Hindlimb muscle (tissue), 1 donor: ENCODE data around the gene PTOV1. TPM values are rescaled to one million over a fixed set of nuclear protein-coding genes. Genes with fewer than 3 reads are reported as not detected.

Experiments
- DNase-seq: peaks from one replicate; pipeline ENCODE4 v3.0.0-alpha.2; 2013
- polyA plus RNA-seq: library from polyadenylated mRNA; unstranded; fragments of 120-200 nt; gene quantifications from one replicate; pipeline ENCODE4 v1.2.1, GENCODE V29; 2013; ENCODE audit not compliant: insufficient read length

PTOV1 gene
- polyA plus RNA-seq, 1 donor: 254 TPM

DNA sequence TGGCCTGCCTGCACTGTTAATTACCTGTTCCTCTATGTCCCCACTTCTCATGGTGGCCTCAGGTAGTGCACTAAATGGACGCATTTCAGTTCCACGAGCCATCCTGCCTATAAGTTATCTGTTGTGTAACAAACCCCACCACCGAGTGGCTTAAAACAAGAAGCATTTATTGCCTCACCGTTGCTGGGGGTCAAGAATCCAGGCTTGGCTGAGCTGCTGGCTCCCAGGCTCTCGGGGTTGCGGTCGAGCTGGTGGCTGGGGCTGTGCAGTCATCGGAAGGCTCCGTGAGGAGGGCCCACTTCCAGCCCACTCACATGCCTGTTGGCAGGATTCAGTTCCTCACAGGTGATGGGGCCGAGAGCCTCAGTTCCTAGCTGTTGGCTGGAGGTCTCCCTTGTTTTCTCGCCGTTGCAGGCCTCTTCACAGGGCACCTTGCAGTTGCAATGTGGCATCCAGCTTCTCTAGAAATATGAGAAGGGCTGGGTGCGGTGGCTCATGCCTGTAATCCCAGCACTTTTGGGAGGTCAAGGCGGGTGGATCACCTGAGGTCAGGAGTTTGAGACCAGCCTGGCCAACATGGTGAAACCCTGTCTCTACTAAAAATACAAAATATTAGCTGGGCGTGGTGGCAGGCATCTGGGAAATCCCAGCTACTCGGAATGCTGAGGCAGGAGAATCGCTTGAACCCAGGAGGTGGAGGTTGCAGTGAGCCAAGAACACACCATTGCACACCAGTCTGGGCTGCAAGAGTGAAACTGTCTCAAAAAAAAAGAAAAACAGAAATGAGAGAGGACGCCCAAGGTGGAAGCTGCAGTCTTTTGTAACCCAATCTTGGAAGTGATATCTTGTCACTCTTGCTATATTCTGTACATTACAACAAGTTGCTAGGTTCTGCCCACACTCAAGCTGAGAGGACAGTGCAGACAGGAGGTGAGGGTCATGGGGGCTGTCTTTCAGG, 6.5 kb upstream of the PTOV1 start:
- no peak for DNase-seq

DNA sequence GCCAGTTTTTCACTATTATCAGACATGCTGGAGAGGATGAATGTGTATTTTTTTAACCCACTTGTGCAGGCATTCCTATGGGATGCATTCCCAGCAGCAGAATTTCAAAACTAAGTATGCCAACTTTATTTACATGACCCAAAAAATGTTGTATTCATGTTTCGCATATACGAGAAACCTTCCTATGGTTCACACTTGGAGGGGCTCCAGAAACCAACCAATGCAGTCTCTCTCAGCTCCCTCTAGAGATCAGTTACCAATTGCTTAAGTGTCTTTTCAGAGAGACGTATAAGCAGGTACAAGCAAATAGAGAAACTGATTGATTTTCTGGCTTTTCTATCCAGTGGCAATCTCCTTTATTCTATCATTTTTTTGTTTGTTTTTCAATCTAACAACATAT, 5.5 kb upstream of the PTOV1 start:
- DNase-seq: no peak

DNA sequence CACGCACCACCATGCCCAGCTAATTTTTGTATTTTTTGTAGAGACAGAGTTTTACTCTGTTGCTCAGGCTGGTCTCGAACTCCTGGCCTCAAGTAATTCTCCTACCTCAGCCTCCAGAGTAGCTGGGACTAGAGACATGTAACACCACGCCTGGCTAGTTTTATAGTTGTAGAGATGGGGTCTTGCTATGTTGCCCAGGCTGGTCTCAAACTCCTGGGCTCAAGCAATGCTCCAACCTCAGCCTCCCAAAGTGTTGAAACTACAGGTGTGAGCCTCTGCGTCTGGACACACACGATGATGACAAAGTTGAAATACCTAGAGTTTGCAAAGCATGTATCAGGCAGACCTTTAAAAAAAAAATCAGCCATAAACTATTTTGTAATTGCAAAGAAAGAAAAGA, 4.6 kb upstream of the PTOV1 start:
- no peak for DNase-seq

DNA sequence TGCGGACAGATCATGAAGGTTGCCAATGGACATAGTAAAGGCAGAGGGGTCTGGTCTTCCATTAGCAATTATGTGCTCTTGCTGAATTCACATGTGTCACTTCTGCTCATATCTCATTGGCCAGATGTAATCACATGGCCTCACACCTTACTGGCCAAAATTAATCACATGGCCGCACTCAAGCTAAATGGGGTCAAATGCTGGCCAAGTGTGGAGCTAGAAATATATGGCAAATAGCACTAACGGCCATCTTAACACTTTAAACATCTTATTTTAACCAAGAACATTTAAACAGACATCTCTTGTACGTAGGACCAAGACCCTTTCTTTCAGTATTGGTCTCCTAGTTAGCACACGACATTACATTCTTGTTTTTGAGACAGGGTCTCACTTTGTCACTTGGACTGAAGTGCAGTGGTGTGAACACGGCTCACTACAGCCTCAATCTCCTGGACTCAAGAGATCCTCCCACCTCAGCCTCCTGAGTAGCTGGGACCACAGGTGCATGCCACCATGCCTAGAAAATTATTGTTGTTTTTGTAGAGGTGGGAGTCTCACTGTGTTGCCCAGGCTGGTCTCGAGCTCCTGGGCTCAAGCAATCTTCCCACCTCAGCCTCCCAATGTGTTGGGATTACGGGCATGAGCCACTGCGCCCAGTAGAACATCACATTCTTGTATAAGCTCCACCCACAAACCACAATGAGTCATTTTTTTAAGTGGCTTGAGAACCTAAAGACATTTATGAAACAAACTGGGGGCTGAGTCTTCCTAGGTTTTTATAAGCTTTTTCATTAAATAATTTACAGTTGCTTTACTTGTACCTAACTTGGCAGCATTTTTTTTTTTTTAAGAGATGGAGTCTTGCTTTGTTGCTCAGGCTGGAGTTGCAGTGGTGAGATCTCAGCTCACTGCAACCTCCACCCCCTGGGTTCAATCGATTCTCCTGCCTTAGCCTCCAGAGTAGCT, 2.9 kb upstream of the PTOV1 start:
- no peak for DNase-seq

DNA sequence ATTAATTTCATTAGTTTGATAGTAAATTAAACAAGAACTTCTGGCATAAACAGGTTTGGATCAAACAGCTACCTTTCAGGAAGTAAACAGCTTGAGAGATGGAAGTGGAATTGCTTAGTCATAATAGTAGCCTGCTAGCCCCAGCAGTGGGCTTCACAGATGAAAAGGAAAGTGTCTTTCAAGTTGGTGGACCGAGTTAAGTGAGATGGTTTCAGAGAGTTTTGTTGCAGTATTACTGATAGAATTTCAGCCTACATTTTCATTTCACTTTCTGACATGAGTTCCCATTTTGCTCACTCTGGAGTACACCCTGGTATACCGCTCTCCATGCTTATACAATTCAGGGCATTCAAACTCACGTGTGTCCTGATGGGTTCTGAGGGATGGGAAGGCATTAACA, 2.0 kb upstream of the PTOV1 start:
- DNase-seq: no peak

DNA sequence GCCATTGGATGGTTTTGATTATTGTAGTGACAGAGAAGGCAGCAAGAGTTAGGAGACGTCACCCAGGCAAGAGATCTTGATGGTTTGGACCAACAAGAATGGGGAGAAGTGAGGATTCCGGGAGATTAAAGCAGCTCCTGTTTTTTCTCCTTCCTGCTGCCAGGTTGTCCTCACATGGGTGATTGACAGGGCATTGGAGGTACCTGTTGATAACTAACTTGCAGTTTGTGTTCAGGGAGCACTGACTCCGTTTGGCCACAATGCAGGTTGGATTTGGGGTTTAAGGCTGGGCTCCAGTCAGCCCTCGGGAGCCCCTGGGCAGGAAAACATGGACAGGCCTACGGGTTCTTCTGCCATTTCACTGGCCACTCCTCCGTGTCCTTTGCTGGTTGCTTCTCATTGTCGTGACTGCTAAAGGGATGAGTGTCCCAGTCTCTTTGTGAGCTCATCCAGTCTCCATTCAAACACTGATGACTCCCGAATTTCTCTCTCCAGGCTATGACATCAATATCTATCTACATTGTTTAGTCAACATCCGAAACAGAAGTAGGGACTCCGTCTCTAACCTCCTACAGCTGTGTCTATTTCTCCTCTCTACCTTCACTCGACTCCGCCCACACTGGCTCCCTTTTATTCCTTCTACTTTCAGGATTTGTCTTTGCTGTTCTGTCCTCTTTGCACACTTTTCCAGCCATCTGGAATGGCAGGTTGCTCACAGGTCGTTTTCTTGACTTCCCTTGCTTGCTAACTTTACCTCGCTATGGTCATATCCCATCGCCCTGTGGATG, 1.3 kb upstream of the PTOV1 start:
- DNase-seq: no peak

DNA sequence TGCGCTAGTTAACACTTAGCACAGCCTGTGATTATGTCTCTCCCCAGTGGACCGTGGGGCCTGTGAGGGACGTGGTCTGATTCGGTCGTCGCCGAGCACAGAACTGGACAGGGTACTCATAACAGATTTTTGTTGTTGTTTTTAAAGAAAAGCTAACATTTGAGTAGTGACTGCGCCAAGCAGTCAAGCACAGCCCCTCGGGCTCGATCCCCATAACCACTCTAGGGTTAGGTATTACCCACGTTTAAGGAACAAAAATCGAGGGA, 805 bp upstream of the PTOV1 start:
- DNase-seq: no peak

DNA sequence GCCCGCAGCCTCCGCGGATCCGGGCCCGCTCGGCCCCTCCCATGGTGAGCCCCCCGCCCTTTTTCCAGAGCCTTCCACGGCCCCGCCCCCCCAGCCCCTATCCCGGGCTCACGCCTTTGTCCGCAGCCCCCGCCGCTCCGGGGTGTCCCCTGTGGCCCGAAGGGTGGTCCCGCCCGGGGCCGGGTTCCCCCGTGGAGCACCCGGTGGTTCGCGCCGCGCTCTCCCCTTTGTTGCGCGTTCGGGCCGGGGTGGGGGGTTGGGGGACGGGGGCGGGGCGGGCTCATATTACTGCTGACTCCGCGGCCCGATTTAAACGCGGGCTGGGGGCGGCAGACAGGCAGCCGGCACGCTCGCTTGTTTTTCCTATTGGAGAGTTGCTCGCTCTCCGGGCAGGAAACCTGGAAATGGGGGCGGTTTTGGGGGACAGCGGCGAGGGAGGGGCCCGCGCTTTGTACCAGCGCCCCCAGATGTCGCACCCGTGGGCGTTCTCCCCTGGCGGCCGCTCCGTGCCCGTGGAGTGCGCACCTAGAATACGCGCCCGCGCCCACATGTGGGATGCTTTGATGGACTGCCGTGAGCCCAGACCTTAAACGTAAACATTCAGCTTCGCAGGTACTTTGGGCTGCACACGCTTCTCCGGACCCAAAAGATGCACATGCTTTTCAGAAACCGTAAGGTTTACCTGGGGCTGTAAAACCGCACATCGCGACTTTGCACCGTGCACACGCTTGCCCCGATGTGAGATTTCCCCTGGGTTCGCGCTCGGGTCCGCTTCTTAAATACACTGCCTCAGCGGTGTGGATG, 699 bp downstream of the PTOV1 start:
- peak; percentile 46 for DNase-seq

DNA sequence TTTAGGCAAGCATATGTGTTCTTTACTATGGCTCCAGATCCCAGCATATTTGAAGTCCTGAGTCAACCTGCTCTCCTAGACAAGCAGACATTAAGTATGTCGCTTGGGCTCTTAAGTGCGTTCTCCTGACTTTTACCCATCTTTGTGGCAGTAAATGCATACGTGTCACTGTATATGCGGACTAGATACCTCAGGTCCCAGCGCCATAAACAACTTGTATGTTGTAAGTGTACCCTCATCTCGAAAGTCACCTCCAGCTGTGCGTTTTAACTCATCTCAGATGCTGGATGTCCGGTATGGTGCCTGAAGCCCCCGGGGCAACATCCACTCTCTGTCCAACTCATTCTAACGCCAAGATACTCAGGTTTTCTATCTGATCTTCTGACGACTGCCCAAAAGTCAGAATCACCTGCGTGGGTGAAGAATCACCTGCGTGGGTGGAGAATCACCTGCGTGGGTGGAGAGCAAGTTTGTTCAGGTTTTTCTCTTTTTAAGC, 1.7 kb downstream of the PTOV1 start:
- no peak for DNase-seq

DNA sequence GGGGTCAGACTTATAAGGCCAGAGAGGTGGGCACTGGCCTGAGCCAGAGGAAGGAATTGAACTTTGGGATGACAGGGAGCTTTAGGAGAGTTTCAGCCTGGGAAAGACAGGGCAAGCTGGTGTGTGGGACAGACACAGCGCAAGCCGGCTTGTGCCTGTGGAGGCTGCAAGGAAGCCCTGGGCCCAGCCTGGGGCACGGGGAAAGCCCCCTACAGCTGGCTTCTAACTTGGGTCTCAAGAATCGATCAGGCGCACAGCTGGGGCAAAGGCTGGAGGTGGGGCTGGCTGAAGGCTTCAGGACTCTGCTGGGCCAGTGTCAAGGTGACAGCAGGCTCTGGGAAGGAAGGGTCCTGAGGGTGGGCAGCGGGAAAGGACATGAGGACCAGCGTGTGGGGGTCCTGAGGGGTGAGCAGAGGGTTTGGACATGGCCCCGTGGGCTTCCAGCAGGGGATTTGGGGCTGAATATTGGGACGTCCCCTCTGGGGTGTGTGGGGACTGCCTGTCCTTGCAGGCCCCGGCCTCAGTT, 3.0 kb downstream of the PTOV1 start:
- DNase-seq: no peak

DNA sequence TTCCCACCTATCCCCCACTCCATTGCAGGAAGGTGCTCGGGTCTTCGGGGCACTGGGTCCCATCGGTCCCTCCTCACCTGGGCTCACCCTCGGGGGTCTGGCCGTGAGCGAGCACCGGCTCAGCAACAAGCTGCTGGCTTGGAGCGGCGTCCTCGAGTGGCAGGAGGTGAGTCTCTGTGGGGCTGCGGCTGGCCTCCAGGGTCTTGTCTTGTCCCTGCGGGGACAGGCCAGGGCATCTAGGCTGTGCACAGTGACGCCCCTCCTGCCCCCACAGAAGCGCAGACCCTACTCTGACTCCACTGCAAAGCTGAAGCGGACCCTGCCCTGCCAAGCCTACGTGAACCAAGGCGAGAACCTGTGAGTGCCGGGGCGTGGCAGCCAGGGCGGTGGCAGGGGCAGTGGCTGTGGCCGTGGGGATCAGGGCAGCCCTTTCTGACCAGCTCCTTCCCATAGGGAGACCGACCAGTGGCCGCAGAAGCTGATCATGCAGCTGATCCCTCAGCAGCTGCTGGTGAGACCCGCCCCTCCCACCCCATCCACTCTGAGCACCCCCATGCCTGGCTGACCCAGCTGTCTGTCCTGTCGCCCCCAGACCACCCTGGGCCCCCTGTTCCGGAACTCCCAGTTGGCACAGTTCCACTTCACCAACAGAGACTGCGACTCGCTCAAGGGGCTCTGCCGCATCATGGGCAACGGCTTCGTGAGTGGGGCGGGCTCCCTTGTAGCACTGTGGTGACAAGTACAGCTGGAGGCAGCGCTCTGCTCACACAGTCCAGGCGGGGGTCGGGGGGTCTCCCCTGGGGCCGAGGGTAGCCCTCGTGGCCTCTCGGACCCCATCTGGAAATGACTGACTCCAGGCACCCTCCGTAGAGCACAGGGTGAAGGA, 3.7 kb downstream of the PTOV1 start:
- DNase-seq: no peak

DNA sequence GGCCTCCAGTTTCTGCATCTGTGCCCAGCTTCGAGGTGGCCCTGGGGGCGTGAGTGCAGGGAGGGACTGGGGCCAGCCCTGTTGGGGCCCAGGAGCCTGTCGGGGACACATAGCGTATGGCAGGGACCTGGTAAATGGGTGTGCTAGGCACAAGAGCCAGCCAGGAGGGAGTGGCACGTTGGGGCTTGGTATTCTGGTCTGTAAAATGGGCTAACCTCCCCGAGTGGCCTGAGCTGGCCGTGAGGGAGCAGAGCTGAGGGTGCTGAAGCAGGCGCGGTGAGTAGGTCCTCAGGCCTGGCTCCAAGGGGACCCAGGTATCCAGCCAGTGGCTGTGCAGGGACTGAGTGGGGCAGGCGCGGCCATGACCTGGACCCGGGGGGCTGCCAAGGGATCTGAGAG, 4.3 kb downstream of the PTOV1 start:
- no peak for DNase-seq

DNA sequence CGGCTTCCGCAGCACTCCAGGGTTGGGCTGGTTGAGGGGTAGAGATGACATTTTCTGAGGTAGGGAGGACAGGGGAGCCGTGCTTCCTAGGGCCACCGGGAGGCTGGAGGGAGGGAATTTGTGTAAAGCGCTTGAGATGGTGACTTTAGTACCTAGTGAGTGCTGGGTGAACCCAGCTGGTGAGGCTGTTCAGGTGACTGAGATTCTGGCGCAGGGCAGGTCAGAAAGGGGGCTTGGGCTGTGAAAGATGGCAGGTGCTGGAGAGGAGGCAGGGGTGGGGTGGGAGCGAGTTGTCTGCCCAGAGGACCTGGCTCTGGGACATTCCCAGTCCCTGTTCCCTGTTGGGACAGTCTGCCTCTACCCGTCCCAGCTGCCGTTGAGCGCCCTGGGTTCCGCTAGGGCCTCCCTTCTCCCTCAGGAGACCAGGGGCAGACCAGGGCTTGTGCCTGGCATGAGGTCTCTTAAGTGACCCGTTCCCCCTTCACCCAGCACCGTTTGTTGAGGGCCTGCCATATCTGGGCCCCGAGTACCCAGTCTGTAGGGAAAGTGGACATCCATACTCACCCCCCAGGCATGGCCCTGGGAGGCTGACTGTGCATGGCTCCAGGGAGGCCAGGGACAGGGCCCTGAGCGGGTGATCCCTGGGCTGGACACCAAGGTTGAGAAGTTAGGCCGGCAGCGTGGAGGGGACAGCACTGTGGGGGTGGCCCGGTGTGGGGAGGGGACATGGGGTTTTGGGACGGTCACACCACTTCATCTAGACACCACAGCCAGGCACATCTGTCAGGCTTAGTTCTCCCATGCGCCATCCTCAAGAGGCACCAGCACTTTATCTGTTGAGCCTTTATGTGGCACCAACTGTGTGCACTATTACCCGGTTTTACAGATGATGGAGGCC, 5.0 kb downstream of the PTOV1 start:
- no peak for DNase-seq

DNA sequence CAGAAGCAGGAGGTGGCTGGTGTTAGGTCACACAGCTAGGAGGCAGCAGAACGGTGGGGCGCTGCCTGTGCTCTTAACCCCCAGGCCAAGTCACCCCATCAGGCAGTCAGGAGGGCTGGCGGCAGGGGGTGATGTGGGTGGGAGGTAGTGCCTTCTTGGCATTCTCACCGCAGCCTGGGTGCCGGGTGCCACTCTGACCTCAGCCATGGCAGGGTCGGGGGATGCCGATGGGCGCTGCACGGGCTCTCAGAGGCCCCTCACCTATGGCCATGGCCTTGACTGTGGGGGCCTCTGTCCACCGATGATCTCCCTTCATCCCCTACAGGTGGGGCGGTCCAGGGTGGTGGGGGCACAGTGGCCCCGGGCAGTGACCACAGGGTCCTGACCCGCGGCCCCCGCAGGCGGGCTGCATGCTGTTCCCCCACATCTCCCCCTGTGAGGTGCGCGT, 5.6 kb downstream of the PTOV1 start:
- DNase-seq: no peak

DNA sequence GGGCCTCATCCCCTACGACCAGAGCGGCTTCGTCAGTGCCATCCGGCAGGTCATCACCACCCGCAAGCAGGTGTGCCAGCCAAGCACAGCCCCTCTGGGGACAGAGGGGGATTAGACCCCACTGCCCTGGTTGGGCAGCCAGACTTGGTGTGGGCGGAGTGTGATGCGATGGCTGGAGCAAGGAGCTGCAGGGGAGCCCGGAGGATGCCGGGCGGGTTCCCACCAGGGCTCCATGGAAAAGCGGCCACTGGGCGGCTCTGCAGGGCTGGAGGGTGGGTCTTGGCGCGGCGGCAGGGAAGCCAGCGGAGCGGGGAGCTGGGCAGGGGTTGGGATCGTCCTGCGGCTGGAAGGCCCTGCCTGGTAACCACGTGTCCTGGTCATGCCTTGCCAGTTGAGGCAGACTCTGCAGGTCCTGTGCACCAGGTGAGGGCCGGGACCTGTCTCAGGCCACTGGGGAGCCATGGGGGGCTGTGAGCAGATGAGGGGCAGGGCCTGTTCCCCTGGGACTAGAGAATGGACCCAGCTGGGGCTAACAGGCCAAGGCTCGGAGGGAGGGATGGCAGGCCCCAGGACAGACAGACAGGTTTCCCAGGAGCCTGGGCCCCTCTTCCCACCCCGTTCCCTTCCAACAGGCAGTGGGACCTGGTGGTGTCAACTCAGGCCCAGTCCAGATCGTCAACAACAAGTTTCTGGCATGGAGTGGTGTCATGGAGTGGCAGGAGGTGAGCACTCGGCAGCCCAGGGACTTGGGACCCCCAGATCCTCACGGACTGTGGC, 6.3 kb downstream of the PTOV1 start:
- no peak for DNase-seq

DNA sequence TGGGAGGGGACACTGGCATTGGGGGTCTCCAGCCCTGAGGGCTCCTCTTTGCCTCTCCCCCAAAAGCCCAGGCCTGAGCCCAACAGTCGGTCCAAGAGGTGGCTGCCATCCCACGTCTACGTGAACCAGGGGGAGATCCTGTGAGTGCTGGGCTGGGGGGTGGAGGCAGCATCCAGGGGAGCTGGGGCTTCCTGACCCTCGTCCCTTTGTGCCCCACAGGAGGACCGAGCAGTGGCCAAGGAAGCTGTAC, 6.8 kb downstream of the PTOV1 start:
- DNase-seq: no peak

DNA sequence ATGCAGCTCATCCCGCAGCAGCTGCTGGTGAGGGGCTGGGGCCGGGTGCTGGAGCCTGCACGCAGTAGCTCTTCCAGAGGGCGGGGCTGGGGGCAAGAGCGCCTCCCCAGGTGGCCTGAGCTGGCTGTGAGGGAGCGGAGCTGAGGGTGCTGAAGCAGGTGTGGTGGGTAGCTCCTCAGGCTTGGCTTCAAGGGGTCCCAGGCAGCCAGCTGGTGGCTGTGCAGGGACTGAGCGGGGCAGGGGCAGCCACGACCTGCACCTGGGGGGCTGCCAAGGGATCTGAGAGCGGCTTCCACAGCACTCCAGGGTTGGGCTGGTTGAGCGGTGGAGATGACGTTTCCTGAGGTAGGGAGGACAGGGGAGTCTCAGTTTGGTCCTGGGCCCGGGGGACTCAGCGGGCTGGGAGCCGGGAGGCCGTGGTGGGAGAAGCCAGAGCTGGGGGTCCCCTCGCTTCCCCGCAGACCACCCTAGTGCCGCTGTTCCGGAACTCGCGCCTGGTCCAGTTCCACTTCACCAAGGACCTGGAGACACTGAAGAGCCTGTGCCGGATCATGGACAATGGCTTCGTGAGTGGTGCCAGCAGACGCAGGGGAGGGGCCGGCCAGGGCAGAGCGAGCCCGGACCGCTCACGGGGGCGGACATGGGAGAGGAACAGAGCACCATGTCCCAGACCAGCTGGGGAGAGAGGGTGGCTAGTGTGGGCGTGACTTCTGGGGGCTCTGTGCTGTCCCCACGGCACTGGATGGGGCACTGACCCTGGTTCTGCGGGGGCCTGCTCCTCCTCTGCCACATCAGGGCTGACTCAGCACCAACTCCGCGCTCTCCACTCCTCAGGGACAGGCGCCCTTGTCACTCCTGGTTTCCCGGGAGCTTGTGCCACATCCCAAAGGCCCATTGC, 7.4 kb downstream of the PTOV1 start:
- DNase-seq: no peak
